Measurements from ENCODE around the gene N4BP2. TPM values are rescaled to one million over a fixed set of nuclear protein-coding genes. Genes with fewer than 3 reads are reported as not detected.

N4BP2 gene
- total RNA-seq, 3 donors from 2014 or later, result 7.2 to 26.8 (median 12.1) TPM

GRCh38 chr4:40177591-40177990, 120.9 kb downstream of the N4BP2 start:
- H3K27me3 ChIP-seq, result no peaks in the 10 kb centered on the region
- H3K4me1 ChIP-seq, result no peaks in the 10 kb centered on the region
- H3K4me3 ChIP-seq, result no peak overlapping the region
- TF ChIP-seq CTCF (IDR thresholded peaks at IDR 0.05) (no peak), POLR2AphosphoS5 (IDR thresholded peaks at IDR 0.05) (no peak), POLR2A (IDR thresholded peaks at IDR 0.05) (no peak)
- DNase-seq (ENCODE audit: low spot score in 2 of 2), result no peak
- intact Hi-C loops (cut with DNase I; ENCODE audit: low total_unique reads), result loop anchor here (5.0 kb wide), 1 partner anchor 550 kb away; no protein-coding TSS in a partner anchor
- no peak overlapping the region for H3K27ac ChIP-seq
- H3K36me3 ChIP-seq, result no peaks in the 10 kb centered on the region
- no peaks in the 10 kb centered on the region for H3K9me3 ChIP-seq

GRCh38 chr4:40178672-40179071, 122.0 kb downstream of the N4BP2 start:
- TF ChIP-seq POLR2AphosphoS5 (IDR thresholded peaks at IDR 0.05) (no peak), CTCF (IDR thresholded peaks at IDR 0.05) (no peak), POLR2A (IDR thresholded peaks at IDR 0.05) (no peak)
- Histone ChIP-seq H3K4me3 (no peak overlapping the region), H3K4me1 (no peaks in the 10 kb centered on the region), H3K27ac (no peak overlapping the region), H3K36me3 (no peaks in the 10 kb centered on the region), H3K9me3 (no peaks in the 10 kb centered on the region), H3K27me3 (no peaks in the 10 kb centered on the region)
- intact Hi-C loops (cut with DNase I; ENCODE audit: low total_unique reads), result loop anchor here (5.0 kb wide), 1 partner anchor 551 kb away; no protein-coding TSS in a partner anchor
- DNase-seq (ENCODE audit: low spot score in 2 of 2), result no peak

- no peak for DNase-seq (ENCODE audit: low spot score in 2 of 2)
- H3K9me3 ChIP-seq, result no peaks in the 10 kb centered on the region
- H3K27me3 ChIP-seq, result no peaks in the 10 kb centered on the region
- H3K36me3 ChIP-seq, result no peaks in the 10 kb centered on the region
- no peak overlapping the region for H3K4me3 ChIP-seq
- no peaks in the 10 kb centered on the region for H3K4me1 ChIP-seq
- TF ChIP-seq POLR2AphosphoS5 (IDR thresholded peaks at IDR 0.05) (no peak), CTCF (IDR thresholded peaks at IDR 0.05) (no peak)
- H3K27ac ChIP-seq, result no peak overlapping the region
- intact Hi-C loops (cut with DNase I; ENCODE audit: low total_unique reads), result loop anchor here (5.0 kb wide), 1 partner anchor 552 kb away; no protein-coding TSS in a partner anchor
Observed at GRCh38 chr4:40179360-40179759, 122.7 kb downstream of the N4BP2 start.

- H3K27ac ChIP-seq, result no peak overlapping the region
Observed at GRCh38 chr4:40180356-40180755, 123.7 kb downstream of the N4BP2 start.

GRCh38 chr4:40182001-40182400, 125.4 kb downstream of the N4BP2 start:
- no peak for TF ChIP-seq POLR2A (IDR thresholded peaks at IDR 0.05)
- TF ChIP-seq CTCF (IDR thresholded peaks at IDR 0.05), result no peak
- no peak for TF ChIP-seq POLR2AphosphoS5 (IDR thresholded peaks at IDR 0.05)
- no peak for DNase-seq (ENCODE audit: low spot score in 2 of 2)
- H3K27ac ChIP-seq, result no peak overlapping the region
- intact Hi-C loops (cut with DNase I; ENCODE audit: low total_unique reads), result no loop called here
- H3K9me3 ChIP-seq, result no peaks in the 10 kb centered on the region
- H3K36me3 ChIP-seq, result no peaks in the 10 kb centered on the region
- no peak overlapping the region for H3K4me3 ChIP-seq
- no peaks in the 10 kb centered on the region for H3K27me3 ChIP-seq
- H3K4me1 ChIP-seq, result no peaks in the 10 kb centered on the region

More at GRCh38 chr4:40180356-40180755, 123.7 kb downstream of the N4BP2 start:
- TF ChIP-seq POLR2A (IDR thresholded peaks at IDR 0.05), result no peak
- no peak for TF ChIP-seq POLR2AphosphoS5 (IDR thresholded peaks at IDR 0.05)
- TF ChIP-seq CTCF (IDR thresholded peaks at IDR 0.05), result no peak
- Histone ChIP-seq H3K4me3 (no peak overlapping the region), H3K36me3 (no peaks in the 10 kb centered on the region), H3K27me3 (no peaks in the 10 kb centered on the region), H3K4me1 (no peaks in the 10 kb centered on the region), H3K9me3 (no peaks in the 10 kb centered on the region)
- intact Hi-C loops (cut with DNase I; ENCODE audit: low total_unique reads), result no loop called here
- DNase-seq (ENCODE audit: low spot score in 2 of 2), result no peak

Measured in breast epithelium (tissue), 4 donors.